OCI-LY3 (cell line): ENCODE results near the gene SCARB1.

Experiments used
- EZH2phosphoT487 ChIP-seq: fragments of 200-600 bp; shearing (Covaris generic); IDR thresholded peaks from 2 replicates; pipeline ENCODE4 v1.6.1; 2018; ENCODE audit warnings: antibody characterized with exemption, mixed run types, low read depth
- TF ChIP-seq, protein P1 (sequence below): fragments of 200-600, 300-600 bp; sonication (generic); IDR thresholded peaks from 2 replicates; pipeline ENCODE4 v1.5.1; 2014; ENCODE audit warnings: antibody characterized with exemption, low read length, low read depth

DNA sequence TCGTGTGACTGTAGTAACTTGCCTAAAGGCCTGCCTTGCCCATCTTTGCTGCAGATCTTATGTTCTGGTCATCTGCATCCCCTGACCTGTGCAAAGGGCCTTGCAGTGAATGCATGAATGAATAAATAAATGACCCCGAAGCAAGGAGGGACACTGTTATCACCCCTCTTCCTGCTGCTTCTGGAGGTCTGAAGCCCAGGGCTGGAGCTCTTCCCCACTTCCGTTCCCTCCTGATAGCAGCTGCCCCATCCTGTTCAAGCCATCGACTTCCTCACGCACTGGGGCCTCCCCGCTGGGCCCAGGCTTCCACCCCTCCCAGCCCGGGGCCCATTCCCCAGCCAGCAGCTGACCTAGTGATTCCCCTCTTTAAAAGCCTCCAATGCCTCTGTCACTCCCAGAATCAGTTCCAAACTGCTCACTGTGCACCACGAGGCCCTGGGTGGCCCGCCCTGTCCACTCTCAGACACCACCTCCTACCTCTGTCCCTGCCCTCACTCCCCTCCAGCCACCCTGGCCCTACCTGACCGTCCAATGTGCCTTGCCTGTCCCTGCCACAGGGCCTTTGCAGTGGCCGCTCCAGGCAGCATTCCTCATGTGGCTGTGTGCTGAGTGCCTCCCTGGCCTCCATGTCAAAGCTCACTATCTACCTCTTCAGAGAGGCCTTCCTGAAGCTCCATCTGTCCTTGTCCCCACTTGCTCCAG lies 78.6 kb downstream of the SCARB1 start:
- TF ChIP-seq, protein P1, sequence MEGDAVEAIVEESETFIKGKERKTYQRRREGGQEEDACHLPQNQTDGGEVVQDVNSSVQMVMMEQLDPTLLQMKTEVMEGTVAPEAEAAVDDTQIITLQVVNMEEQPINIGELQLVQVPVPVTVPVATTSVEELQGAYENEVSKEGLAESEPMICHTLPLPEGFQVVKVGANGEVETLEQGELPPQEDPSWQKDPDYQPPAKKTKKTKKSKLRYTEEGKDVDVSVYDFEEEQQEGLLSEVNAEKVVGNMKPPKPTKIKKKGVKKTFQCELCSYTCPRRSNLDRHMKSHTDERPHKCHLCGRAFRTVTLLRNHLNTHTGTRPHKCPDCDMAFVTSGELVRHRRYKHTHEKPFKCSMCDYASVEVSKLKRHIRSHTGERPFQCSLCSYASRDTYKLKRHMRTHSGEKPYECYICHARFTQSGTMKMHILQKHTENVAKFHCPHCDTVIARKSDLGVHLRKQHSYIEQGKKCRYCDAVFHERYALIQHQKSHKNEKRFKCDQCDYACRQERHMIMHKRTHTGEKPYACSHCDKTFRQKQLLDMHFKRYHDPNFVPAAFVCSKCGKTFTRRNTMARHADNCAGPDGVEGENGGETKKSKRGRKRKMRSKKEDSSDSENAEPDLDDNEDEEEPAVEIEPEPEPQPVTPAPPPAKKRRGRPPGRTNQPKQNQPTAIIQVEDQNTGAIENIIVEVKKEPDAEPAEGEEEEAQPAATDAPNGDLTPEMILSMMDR: no peak
- no peak for TF ChIP-seq EZH2phosphoT487
